ENCODE results near the gene CES4A. TPM values are rescaled to one million over a fixed set of nuclear protein-coding genes. Genes with fewer than 3 reads are reported as not detected.

Gene CES4A
- polyA plus RNA-seq, 1 of the 3 experiments (the other 2 are of a cell fraction): 7.3 TPM

DNA sequence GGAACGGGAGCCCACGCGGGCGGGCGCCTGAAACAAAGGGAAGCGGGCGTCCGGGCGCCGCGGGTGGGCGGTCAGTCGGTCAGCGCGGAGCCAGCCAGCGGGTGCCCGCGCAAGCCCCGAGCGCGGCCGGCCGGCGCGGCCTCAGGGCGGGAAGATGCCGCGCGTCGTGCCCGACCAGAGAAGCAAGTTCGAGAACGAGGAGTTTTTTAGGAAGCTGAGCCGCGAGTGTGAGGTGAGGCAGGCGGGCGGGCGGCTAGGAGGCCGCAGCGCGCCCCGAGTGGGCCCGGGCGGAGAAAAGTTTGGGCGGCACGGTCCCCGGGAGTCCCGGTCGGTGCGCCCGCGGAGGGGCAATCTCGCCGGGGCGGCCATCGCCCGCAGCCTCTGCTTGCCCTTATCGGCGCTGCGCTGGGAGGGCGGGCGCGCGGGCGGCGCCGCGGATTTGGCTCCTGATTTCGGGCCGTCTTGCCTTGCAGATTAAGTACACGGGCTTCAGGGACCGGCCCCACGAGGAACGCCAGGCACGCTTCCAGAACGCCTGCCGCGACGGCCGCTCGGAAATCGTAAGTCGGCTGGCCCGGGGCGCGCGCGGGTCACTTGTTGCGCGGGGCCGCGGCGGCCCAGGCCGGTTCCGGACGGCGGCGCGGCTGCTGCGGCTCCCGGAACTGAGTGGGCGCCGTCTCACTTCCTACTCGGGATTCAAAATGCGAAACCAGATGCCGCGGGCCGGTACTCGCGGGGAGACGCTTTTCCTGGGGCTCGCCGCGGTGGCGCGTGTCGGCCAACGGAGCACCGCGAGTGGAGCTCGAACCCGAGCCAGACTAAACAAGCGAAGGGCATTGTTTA, 41.1 kb downstream of the CES4A start:
- Histone ChIP-seq H4K20me1 (ENCODE audit: insufficient read depth) (peaks cover 44% of the 10 kb centered on the region), H3K4me2 (peak overlapping the region; percentile 82), H3K27ac (ENCODE audit: low read depth in 2 of 2, low read length in 1 of 2) (peak overlapping the region; percentile 78 to 86), H3K79me2 (ENCODE audit: insufficient read depth) (peaks cover 60% of the 10 kb centered on the region), H3K9ac (peak overlapping the region; percentile 94), H3K9me3 (no peaks in the 10 kb centered on the region), H3K36me3 (replicated peaks in 1 of 2; ENCODE audit: control insufficient read depth in 1 of 2, insufficient read depth in 2 of 2, low read length in 1 of 2) (peaks cover 5 to 24% of the 10 kb centered on the region in 2 experiments), H3K27me3 (ENCODE audit: insufficient read depth) (no peaks in the 10 kb centered on the region), H3K4me1 (ENCODE audit: control insufficient read depth in 1 of 2, insufficient read depth in 2 of 2, low read depth in 1 of 2, low read length in 1 of 2) (peaks cover 13 to 36% of the 10 kb centered on the region in 2 experiments; a peak in 3 of 4 replicates), H2AFZ (ENCODE audit: low read depth) (no peak overlapping the region), H3K4me3 (ENCODE audit: low read depth in 2 of 2, low read length in 1 of 2) (peak overlapping the region; percentile 78 to 81), H3F3A (replicated peaks; ENCODE audit: insufficient read depth) (peaks cover 6% of the 10 kb centered on the region), H3K9me2 (no peaks in the 10 kb centered on the region)
- peak; percentile 75 for DNase-seq
- ChIA-PET CTCF (interaction anchor here (1.7 to 23.0 kb wide), 4 partner anchors 11 to 128 kb away, joined by 5 to 470 read pairs (median 38); partner anchors contain the start of genes B3GNT9, FBXL8 and TRADD), POLR2A (interaction anchor here (0.7 to 1.4 kb wide), 5 partner anchors 12 to 121 kb away, joined by 3 to 5 read pairs (median 3); partner anchors contain the start of gene B3GNT9)
- TF ChIP-seq EP300 (IDR thresholded peaks at IDR 0.05; ENCODE audit: borderline replicate concordance in 1 of 2, low read depth in 1 of 2, low read length in 1 of 2) (0 out of 4 replicates have a peak, but pooled peaks of 1 of the 2 experiments have one; percentile 2), SIN3A (IDR thresholded peaks at IDR 0.05; ENCODE audit: borderline replicate concordance, low read depth, low read length) (peak; percentile 55; the same call in 1 of the 2 replicates), GABPA (IDR thresholded peaks at IDR 0.05; ENCODE audit: low read depth) (peak; percentile 49), RAD21 (IDR thresholded peaks at IDR 0.05; ENCODE audit: low read length) (no peak), ELF1 (IDR thresholded peaks at IDR 0.05) (0 out of 2 replicates have a peak, but pooled peaks have one; percentile 41)
- TF ChIP-seq, protein P1, sequence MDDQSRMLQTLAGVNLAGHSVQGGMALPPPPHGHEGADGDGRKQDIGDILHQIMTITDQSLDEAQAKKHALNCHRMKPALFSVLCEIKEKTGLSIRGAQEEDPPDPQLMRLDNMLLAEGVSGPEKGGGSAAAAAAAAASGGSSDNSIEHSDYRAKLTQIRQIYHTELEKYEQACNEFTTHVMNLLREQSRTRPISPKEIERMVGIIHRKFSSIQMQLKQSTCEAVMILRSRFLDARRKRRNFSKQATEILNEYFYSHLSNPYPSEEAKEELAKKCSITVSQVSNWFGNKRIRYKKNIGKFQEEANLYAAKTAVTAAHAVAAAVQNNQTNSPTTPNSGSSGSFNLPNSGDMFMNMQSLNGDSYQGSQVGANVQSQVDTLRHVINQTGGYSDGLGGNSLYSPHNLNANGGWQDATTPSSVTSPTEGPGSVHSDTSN (IDR thresholded peaks at IDR 0.05): no peak
- WGBS (ENCODE audit: low lambda C conversion rate): 2% methylated on average over 30 of the region's 123 CpGs

DNA sequence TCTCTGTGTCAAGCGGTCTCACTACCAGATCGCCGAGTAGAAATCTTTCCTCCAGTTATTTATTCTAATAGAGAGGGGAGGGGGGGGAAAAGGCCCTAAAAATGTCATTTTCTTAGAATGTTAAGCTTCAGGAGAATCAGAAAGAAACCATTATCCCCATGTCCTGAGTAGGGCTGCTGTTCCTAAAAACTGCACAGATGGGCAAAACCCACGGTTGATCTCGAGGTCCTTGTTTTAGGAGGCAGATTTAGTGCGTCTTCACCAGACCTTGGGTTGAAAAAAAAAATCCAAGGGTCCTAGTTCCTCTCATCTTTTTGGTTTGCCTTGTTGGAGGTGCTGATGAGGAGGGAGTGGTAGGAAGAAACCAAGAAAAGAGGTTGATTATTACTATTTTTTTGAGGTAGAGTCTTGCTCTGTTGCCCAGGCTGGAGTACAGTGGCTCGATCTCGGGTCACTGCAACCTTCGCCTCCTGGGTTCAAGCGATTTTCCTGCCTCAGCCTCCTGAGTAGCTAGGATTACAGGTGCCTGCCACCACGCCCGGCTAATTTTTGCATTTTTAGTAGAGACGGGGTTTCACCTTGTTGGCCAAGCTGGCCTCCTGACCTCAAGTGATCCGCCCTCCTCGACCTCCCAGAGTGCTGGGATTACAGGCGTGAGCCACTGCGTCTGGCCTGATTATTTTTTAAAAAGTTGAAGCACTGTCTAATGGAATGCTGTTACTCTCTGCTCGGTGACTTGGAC, 42.0 kb downstream of the CES4A start:
- TF ChIP-seq RXRA (IDR thresholded peaks at IDR 0.05; ENCODE audit: borderline replicate concordance, low read depth) (no peak), EP300 (IDR thresholded peaks at IDR 0.05; ENCODE audit: borderline replicate concordance in 1 of 2, low read depth in 1 of 2, low read length in 1 of 2) (no peak), RFX5 (IDR thresholded peaks at IDR 0.05; ENCODE audit: low read length) (no peak), YY1 (IDR thresholded peaks at IDR 0.05; ENCODE audit: low read depth) (no peak), FOSL2 (IDR thresholded peaks at IDR 0.05; ENCODE audit: borderline replicate concordance, low read depth) (no peak), CHD2 (IDR thresholded peaks at IDR 0.05; ENCODE audit: low read length, partially characterized antibody) (no peak)
- TF ChIP-seq, protein P2, sequence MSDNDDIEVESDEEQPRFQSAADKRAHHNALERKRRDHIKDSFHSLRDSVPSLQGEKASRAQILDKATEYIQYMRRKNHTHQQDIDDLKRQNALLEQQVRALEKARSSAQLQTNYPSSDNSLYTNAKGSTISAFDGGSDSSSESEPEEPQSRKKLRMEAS (IDR thresholded peaks at IDR 0.05; ENCODE audit: low read depth): no peak
- TF ChIP-seq, protein P3, sequence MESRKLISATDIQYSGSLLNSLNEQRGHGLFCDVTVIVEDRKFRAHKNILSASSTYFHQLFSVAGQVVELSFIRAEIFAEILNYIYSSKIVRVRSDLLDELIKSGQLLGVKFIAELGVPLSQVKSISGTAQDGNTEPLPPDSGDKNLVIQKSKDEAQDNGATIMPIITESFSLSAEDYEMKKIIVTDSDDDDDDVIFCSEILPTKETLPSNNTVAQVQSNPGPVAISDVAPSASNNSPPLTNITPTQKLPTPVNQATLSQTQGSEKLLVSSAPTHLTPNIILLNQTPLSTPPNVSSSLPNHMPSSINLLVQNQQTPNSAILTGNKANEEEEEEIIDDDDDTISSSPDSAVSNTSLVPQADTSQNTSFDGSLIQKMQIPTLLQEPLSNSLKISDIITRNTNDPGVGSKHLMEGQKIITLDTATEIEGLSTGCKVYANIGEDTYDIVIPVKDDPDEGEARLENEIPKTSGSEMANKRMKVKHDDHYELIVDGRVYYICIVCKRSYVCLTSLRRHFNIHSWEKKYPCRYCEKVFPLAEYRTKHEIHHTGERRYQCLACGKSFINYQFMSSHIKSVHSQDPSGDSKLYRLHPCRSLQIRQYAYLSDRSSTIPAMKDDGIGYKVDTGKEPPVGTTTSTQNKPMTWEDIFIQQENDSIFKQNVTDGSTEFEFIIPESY (IDR thresholded peaks at IDR 0.05; ENCODE audit: borderline replicate concordance, low read depth): no peak
- TF ChIP-seq, protein P4, sequence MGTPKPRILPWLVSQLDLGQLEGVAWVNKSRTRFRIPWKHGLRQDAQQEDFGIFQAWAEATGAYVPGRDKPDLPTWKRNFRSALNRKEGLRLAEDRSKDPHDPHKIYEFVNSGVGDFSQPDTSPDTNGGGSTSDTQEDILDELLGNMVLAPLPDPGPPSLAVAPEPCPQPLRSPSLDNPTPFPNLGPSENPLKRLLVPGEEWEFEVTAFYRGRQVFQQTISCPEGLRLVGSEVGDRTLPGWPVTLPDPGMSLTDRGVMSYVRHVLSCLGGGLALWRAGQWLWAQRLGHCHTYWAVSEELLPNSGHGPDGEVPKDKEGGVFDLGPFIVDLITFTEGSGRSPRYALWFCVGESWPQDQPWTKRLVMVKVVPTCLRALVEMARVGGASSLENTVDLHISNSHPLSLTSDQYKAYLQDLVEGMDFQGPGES (IDR thresholded peaks at IDR 0.05; ENCODE audit: low read depth, low read length): no peak
- Histone ChIP-seq H3K79me2 (ENCODE audit: insufficient read depth) (peaks cover 70% of the 10 kb centered on the region), H3K9me3 (no peaks in the 10 kb centered on the region), H3K27me3 (ENCODE audit: insufficient read depth) (no peaks in the 10 kb centered on the region), H2AFZ (ENCODE audit: low read depth) (no peak overlapping the region), H3K4me1 (ENCODE audit: control insufficient read depth in 1 of 2, insufficient read depth in 2 of 2, low read depth in 1 of 2, low read length in 1 of 2) (peaks cover 12 to 33% of the 10 kb centered on the region in 2 experiments; a peak in 3 of 4 replicates), H4K20me1 (ENCODE audit: insufficient read depth) (peaks cover 50% of the 10 kb centered on the region), H3K9ac (peak overlapping the region; percentile 94), H3K4me3 (ENCODE audit: low read depth in 2 of 2, low read length in 1 of 2) (peak overlapping the region; percentile 78 to 81), H3K4me2 (peak overlapping the region; percentile 82), H3K36me3 (replicated peaks in 1 of 2; ENCODE audit: control insufficient read depth in 1 of 2, insufficient read depth in 2 of 2, low read length in 1 of 2) (peaks cover 5 to 31% of the 10 kb centered on the region in 2 experiments), H3K27ac (ENCODE audit: low read depth in 2 of 2, low read length in 1 of 2) (peak overlapping the region in 1 of 2 experiments; percentile 78; a peak in 2 of 4 replicates), H3K9me2 (no peaks in the 10 kb centered on the region), H3F3A (replicated peaks; ENCODE audit: insufficient read depth) (peaks cover 6% of the 10 kb centered on the region)
- ChIA-PET POLR2A (interaction anchor here (0.7 to 1.4 kb wide), 4 partner anchors 13 to 71 kb away, joined by 3 to 5 read pairs (median 3); no protein-coding TSS in a partner anchor), CTCF (interaction anchor here (0.7 to 23.0 kb wide), 9 partner anchors 12 to 127 kb away, joined by 3 to 470 read pairs (median 5); partner anchors contain the start of genes B3GNT9, FBXL8 and TRADD)
- 52% methylated on average over 18 of the region's 18 CpGs for WGBS (ENCODE audit: low lambda C conversion rate)
- DNase-seq: no peak
